ENCODE data around the gene MRFAP1L1.
A peak's percentile ranks its signal among the peaks of the same experiment; 100 is the strongest.

The MRFAP1L1 gene

GRCh38 chr4:6681191-6681590 is 28.5 kb downstream of the MRFAP1L1 start:
- Histone ChIP-seq H3K4me3 (ENCODE audit: low read depth, low read length) (no peak overlapping the region), H3K79me2 (no peaks in the 10 kb centered on the region), H3K4me2 (ENCODE audit: low read length) (no peak overlapping the region), H3K9me3 (ENCODE audit: control insufficient read depth, low read length) (no peaks in the 10 kb centered on the region), H3K36me3 (ENCODE audit: control insufficient read depth, insufficient read depth, low read length) (no peaks in the 10 kb centered on the region), H3K27me3 (ENCODE audit: control insufficient read depth, insufficient read depth, low read length) (no peaks in the 10 kb centered on the region), H3K9ac (no peak overlapping the region), H3K4me1 (no peaks in the 10 kb centered on the region), H3K27ac (no peak overlapping the region), H2AFZ (no peak overlapping the region)
- TF ChIP-seq CTCF (IDR thresholded peaks at IDR 0.05): no peak

GRCh38 chr4:6680372-6681034 is 29.2 kb downstream of the MRFAP1L1 start:
- H3K36me3 ChIP-seq (ENCODE audit: control insufficient read depth, insufficient read depth, low read length): no peaks in the 10 kb centered on the region
- H3K9ac ChIP-seq: no peak overlapping the region
- no peaks in the 10 kb centered on the region for H3K27me3 ChIP-seq (ENCODE audit: control insufficient read depth, insufficient read depth, low read length)
- no peak overlapping the region for H3K4me3 ChIP-seq (ENCODE audit: low read depth, low read length)
- no peaks in the 10 kb centered on the region for H3K79me2 ChIP-seq
- H3K9me3 ChIP-seq (ENCODE audit: control insufficient read depth, low read length): no peaks in the 10 kb centered on the region
- no peak overlapping the region for H3K27ac ChIP-seq
- no peak overlapping the region for H3K4me2 ChIP-seq (ENCODE audit: low read length)
- no peak overlapping the region for H2AFZ ChIP-seq
- no peaks in the 10 kb centered on the region for H3K4me1 ChIP-seq
- TF ChIP-seq CTCF (IDR thresholded peaks at IDR 0.05): no peak

GRCh38 chr4:6676722-6677558 is 32.7 kb downstream of the MRFAP1L1 start:
- Histone ChIP-seq H3K4me1 (no peaks in the 10 kb centered on the region), H3K9me3 (ENCODE audit: control insufficient read depth, low read length) (no peaks in the 10 kb centered on the region), H3K9ac (no peak overlapping the region), H3K4me2 (ENCODE audit: low read length) (peak overlapping the region; percentile 1), H3K27me3 (ENCODE audit: control insufficient read depth, insufficient read depth, low read length) (no peaks in the 10 kb centered on the region), H3K27ac (no peak overlapping the region), H3K79me2 (no peaks in the 10 kb centered on the region), H2AFZ (no peak overlapping the region), H3K4me3 (ENCODE audit: low read depth, low read length) (no peak overlapping the region), H3K36me3 (ENCODE audit: control insufficient read depth, insufficient read depth, low read length) (no peaks in the 10 kb centered on the region)
- TF ChIP-seq CTCF (IDR thresholded peaks at IDR 0.05): no peak

GRCh38 chr4:6674500-6675149 is 35.0 kb downstream of the MRFAP1L1 start:
- Histone ChIP-seq H2AFZ (peak overlapping the region; percentile 64), H3K9ac (no peak overlapping the region), H3K36me3 (ENCODE audit: control insufficient read depth, insufficient read depth, low read length) (no peaks in the 10 kb centered on the region), H3K4me3 (ENCODE audit: low read depth, low read length) (peak overlapping the region; percentile 81), H3K27me3 (ENCODE audit: control insufficient read depth, insufficient read depth, low read length) (no peaks in the 10 kb centered on the region), H3K9me3 (ENCODE audit: control insufficient read depth, low read length) (no peaks in the 10 kb centered on the region), H3K4me2 (ENCODE audit: low read length) (peak overlapping the region; percentile 89), H3K27ac (peak overlapping the region; percentile 11), H3K4me1 (no peaks in the 10 kb centered on the region), H3K79me2 (no peaks in the 10 kb centered on the region)
- peak; percentile 22 for TF ChIP-seq CTCF (IDR thresholded peaks at IDR 0.05)
